ENCODE data around the gene SACS. TPM values are rescaled to one million over a fixed set of nuclear protein-coding genes. Genes with fewer than 3 reads are reported as not detected.

Gene SACS
- total RNA-seq, 2 donors from 2014 or later, result 7.8 to 24.1 TPM

GRCh38 chr13:23354520-23354919, 79.0 kb downstream of the SACS start:
- DNase-seq (ENCODE audit: low spot score), result no peak
- H3K36me3 ChIP-seq, result no peaks in the 10 kb centered on the region
- H3K4me3 ChIP-seq, result no peak overlapping the region
- TF ChIP-seq POLR2A (IDR thresholded peaks at IDR 0.05), result no peak
- no peak for TF ChIP-seq POLR2AphosphoS5 (IDR thresholded peaks at IDR 0.05)
- TF ChIP-seq CTCF (IDR thresholded peaks at IDR 0.05), result no peak
- no peaks in the 10 kb centered on the region for H3K9me3 ChIP-seq
- H3K4me1 ChIP-seq (replicated peaks), result no peaks in the 10 kb centered on the region
- no peaks in the 10 kb centered on the region for H3K27me3 ChIP-seq (replicated peaks; ENCODE audit: insufficient read depth)
- WGBS, result 80% methylated on average over 5 of the region's 5 CpGs
- intact Hi-C loops (cut with DNase I), result no loop called here
- no peak overlapping the region for H3K27ac ChIP-seq

- Histone ChIP-seq H3K4me1 (replicated peaks) (no peaks in the 10 kb centered on the region), H3K9me3 (no peaks in the 10 kb centered on the region), H3K36me3 (no peaks in the 10 kb centered on the region), H3K27me3 (replicated peaks; ENCODE audit: insufficient read depth) (no peaks in the 10 kb centered on the region), H3K4me3 (no peak overlapping the region), H3K27ac (no peak overlapping the region)
- intact Hi-C loops (cut with DNase I), result no loop called here
- WGBS, result 55% methylated on average over 4 of the region's 4 CpGs
- no peak for TF ChIP-seq CTCF (IDR thresholded peaks at IDR 0.05)
- no peak for TF ChIP-seq POLR2AphosphoS5 (IDR thresholded peaks at IDR 0.05)
- no peak for TF ChIP-seq POLR2A (IDR thresholded peaks at IDR 0.05)
- no peak for DNase-seq (ENCODE audit: low spot score)
Observed at GRCh38 chr13:23352161-23352560, 81.3 kb downstream of the SACS start.

- no peaks in the 10 kb centered on the region for H3K9me3 ChIP-seq
- intact Hi-C loops (cut with DNase I), result no loop called here
- no peak for DNase-seq (ENCODE audit: low spot score)
- H3K27ac ChIP-seq, result no peak overlapping the region
- TF ChIP-seq POLR2A (IDR thresholded peaks at IDR 0.05) (no peak), CTCF (IDR thresholded peaks at IDR 0.05) (no peak), POLR2AphosphoS5 (IDR thresholded peaks at IDR 0.05) (no peak)
- H3K4me1 ChIP-seq (replicated peaks), result no peaks in the 10 kb centered on the region
- WGBS, result 69% methylated on average over 3 of the region's 3 CpGs
- H3K27me3 ChIP-seq (replicated peaks; ENCODE audit: insufficient read depth), result no peaks in the 10 kb centered on the region
- H3K36me3 ChIP-seq, result no peaks in the 10 kb centered on the region
- no peak overlapping the region for H3K4me3 ChIP-seq
Observed at GRCh38 chr13:23350009-23350408, 83.5 kb downstream of the SACS start.

GRCh38 chr13:23349161-23349897, 84.2 kb downstream of the SACS start:
- Histone ChIP-seq H3K36me3 (no peaks in the 10 kb centered on the region), H3K27ac (no peak overlapping the region), H3K9me3 (no peaks in the 10 kb centered on the region), H3K4me3 (no peak overlapping the region), H3K27me3 (replicated peaks; ENCODE audit: insufficient read depth) (no peaks in the 10 kb centered on the region), H3K4me1 (replicated peaks) (no peaks in the 10 kb centered on the region)
- DNase-seq (ENCODE audit: low spot score), result no peak
- TF ChIP-seq CTCF (IDR thresholded peaks at IDR 0.05) (no peak), POLR2AphosphoS5 (IDR thresholded peaks at IDR 0.05) (no peak), POLR2A (IDR thresholded peaks at IDR 0.05) (no peak)
- intact Hi-C loops (cut with DNase I), result no loop called here
- WGBS, result 97% methylated on average over 4 of the region's 4 CpGs

All from prostate gland (tissue), 2 donors.